Globus pallidus (tissue), 1 donor: Measurements from ENCODE around the gene SORCS2.

Source experiments
- DNase-seq: peaks from one replicate; pipeline ENCODE4 v3.0.0-alpha.2; 2015; ENCODE audit warnings: low spot score

Gene SORCS2

GRCh38 chr4:7356667-7357310 is 164.5 kb downstream of the SORCS2 start:
- no peak for DNase-seq

- no peak for DNase-seq
Observed at GRCh38 chr4:7357323-7357722, 165.0 kb downstream of the SORCS2 start.

GRCh38 chr4:7358100-7358735 is 165.9 kb downstream of the SORCS2 start:
- DNase-seq: peak; percentile 52

DNA sequence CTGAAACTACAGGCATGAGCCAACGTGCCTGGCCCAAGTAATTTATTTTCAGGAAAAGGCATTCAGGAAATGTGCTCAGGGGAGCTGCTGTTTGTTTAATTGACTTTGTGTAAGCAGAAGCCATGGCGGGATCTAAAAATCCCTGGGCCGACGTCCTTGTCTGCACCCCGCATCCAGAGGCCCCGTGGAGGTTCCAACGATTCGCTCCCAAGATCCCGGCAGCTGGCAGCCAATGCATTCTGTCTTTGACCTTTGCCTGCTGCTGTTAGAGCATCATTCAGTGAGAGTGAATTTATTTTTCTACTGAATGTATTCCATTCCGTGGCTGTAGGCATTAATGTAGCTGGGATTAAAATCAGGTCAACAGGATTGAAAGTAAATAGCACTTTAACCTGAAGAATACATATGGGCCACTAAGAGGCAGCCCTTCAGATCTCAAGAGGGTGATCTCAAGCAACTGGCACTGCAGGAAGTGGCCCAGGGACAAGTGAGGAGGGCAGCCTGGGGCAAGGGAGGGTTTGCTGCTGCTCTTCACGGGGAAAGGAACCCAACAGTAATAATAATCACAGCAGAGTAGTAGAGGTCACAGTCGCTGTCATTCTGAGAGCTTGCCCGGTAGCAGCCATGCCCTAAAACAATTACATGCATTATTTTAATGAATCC is 167.2 kb downstream of the SORCS2 start:
- no peak for DNase-seq

DNA sequence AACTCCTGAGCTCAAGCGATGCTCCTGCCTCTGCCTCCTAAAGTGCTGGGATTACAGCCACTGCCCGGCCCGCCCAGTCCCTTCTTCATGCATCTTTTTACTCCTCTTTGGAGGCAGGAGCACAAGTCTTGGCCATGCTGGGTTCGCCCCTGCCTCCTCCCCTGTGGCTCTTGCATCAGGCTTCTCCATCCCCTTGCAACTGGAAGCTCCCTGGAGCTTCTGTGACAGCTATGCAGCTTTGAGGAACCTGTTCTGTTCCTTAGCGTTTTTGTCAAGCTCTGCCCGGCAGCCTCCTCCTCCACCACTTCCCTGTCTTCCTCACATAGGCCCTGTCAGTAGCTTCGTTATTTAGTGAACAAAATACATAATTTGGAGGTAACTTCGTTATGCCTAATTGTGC is 168.5 kb downstream of the SORCS2 start:
- no peak for DNase-seq

GRCh38 chr4:7361280-7361895 is 169.1 kb downstream of the SORCS2 start:
- peak; percentile 41 for DNase-seq

DNA sequence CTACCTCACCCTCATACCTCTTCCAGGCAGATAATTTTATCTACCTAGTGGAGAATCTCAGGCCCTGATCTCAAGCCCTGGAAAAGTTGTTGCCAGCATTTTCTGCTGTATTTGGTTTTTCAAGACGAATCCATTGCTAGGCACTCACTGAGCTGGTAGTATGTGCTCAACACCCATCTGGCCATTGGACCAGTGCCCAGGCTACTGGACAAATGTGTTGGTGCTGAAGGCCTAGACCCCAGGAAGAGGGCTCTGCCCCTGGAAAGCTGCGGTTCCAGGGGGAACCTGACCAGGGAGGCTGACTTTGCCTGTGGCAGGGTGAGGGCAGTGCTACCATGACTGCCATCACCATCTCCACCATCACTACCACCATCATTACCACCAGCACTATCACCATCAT is 170.0 kb downstream of the SORCS2 start:
- DNase-seq: no peak

GRCh38 chr4:7362862-7363430 is 170.6 kb downstream of the SORCS2 start:
- DNase-seq: no peak

DNA sequence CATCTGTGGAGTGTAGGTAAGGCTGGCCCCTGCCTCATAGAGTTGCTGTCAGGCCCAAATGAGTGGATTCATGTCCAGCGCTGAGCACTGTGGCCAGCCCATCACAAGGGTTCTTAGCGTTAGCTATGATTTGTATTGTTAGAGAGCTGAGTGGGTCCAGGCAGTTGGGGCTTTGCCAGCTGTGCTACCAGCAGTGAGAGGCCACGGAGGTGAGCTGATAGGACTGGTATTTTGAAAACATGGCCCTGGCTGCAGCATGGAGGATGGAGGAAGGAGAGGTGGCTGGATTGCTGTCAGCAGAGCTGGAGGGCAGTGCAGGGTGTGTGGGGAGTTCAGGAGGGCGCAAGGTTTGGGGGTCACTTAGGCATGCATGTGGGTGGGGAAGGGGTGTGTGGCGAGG is 172.6 kb downstream of the SORCS2 start:
- peak; percentile 35 for DNase-seq

DNA sequence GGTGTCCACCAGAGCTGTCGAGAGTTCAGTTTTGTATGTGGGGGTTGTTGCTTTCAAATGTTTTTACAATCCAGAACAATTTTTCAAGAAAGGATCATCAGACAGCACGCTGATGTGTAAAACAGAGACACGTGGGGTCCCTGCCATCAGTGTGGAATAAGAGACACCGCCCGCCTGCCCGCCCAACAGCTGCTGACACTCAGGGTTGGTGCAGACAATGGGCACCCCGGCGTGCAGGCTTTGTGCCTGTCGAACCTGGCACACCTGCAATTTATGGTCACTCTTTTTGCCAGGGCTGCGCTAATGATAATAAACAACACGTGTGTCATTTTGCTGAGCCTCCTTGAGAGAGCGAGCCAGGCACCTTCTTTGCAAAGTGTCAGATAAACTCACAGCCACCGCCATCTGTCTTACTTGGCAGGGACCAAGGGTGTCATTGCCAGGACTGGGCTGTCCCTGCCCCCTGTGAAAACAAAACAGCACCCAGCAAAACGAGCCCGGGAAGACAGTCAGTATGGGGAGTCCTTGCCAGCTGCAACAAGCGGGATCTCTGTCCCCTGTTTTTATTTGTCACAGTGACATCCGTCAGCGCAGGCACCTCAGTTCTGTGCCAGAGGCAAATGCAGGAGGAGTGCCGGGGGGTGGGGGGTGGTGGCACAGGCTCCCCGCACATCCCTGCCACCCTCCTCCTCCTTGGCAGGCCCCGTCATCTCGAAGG is 173.3 kb downstream of the SORCS2 start:
- peak; percentile 96 for DNase-seq

DNA sequence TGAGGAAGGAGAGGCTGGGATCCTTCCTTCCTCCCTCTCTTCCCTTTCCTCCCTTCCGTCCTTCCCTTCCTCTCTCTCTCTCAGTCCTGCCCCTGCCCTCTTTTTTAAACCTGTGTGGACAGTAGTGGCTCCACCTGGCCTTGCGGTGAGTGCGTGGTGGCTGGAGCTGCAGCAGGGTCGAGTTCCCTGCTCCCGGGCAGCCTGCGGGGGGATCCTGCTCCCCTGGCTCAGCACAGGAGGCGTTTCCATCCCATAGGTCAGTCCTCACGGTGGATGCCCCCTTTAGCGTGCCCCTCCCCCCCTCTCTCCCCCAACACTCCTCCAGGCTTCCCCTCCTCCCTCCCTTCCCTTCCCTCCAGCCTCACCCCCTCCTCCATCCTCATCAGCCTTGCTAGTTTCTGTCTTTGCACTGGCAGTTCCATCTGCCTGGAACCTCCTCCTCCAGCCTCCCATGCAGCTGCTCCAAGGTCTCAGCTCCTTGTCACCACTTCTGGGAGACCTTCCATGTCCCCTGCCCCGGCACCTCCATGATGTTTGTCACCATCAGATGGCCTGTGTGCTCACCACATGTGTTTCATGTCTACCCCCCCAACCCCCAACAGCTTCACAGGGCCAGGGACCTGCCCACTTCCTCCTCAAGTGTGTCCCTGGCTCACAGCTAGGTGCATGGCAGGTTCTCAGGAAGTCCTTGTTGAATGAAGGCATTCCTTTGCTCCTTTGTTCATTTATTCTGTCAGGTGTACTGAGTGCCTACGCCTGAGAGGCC is 174.0 kb downstream of the SORCS2 start:
- no peak for DNase-seq

DNA sequence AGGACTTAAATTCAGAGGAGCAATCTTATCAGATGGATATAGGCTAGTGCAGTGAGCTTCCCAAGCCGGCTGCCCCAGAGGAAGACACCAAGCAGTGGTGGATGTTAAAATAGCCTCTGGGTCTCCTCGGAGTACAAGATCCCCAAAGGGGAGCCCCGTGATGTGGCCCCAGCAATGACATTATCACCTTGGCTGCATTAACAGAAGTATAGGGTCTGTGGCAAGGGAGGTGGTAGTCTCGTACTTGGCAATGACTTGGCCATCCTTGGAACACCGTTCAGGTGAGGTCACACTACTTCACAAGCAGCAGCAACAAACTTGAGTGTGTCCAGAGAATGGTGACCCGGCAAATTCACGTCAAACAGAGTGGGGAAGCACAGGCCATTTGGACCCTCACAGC is 174.6 kb downstream of the SORCS2 start:
- no peak for DNase-seq

DNA sequence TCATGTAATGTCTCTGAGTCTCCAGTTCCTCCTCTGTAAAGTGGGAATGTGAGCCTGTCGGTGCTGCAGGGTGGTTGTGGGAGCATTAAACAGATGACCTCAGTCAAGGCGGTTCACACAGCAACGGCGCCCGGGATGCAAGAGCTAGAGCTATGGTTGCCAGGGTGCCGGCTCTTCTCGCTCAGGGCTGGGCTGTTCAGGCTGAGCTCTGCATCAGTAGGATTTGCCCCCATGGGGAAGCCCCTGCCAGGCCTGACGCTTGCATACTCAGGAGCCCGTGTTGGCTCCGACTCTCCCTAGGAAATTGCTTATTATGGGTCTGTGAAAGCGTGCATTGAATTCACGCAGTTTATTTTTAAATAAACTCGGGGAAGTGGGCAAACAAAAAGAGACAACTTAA is 175.1 kb downstream of the SORCS2 start:
- no peak for DNase-seq

GRCh38 chr4:7367864-7368277 is 175.5 kb downstream of the SORCS2 start:
- no peak for DNase-seq

- DNase-seq: no peak
Observed at GRCh38 chr4:7368296-7368695, 176.0 kb downstream of the SORCS2 start.

GRCh38 chr4:7369511-7369910 is 177.2 kb downstream of the SORCS2 start:
- DNase-seq: no peak

GRCh38 chr4:7370038-7370437 is 177.7 kb downstream of the SORCS2 start:
- no peak for DNase-seq

GRCh38 chr4:7371210-7371941 is 179.0 kb downstream of the SORCS2 start:
- no peak for DNase-seq

DNA sequence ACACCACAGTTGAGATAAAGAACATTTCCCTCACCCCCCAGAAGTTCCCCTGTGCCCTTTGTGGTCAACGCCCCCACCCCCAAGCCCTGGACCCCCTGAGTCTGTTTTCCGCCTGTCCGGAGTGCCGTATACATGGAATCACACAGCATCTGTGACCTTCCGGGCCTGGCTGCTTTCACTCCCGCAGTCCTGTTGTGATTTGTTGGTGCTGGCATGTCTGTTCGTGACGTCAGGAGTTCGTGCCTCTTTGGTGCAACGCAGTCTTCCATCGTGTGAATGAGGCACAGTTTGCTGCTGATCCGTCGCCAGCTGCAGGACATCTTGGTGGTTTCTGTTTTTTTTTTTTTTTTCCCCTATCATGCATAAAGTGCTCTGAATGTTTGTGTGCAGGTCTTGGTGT is 180.3 kb downstream of the SORCS2 start:
- no peak for DNase-seq

GRCh38 chr4:7374571-7374970 is 182.2 kb downstream of the SORCS2 start:
- no peak for DNase-seq

- DNase-seq: peak; percentile 57
Observed at GRCh38 chr4:7375427-7375826, 183.1 kb downstream of the SORCS2 start.
